HG02884 (cell line): ENCODE measurements around the gene NOTCH1.

Experiments
- ATAC-seq: cut with Tn5 transposase; IDR thresholded peaks from one replicate; pipeline ENCODE4 v1.9.1; 2021; ENCODE audit warnings: mild to moderate bottlenecking, moderate library complexity; ENCODE audit not compliant: unreplicated experiment

The NOTCH1 gene

DNA sequence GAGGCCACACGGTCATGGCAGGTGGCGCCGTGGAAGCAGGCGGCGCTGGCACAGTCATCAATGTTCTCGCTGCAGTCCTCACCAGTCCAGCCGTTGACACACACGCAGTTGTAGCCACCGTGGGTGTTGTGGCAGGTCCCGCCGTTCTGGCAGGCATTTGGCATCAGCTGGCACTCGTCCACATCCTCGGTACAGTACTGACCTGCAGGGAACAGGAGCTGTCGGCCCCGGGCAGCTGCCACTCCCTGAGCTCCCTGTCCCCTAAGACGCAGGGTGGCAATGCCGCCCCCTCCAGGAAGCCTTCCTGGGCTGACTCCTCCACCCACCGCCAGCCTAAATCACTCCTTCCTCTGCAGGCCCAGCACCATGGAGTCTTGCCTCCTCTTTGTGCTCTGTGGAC lies 27.2 kb downstream of the NOTCH1 start:
- no peak for ATAC-seq

DNA sequence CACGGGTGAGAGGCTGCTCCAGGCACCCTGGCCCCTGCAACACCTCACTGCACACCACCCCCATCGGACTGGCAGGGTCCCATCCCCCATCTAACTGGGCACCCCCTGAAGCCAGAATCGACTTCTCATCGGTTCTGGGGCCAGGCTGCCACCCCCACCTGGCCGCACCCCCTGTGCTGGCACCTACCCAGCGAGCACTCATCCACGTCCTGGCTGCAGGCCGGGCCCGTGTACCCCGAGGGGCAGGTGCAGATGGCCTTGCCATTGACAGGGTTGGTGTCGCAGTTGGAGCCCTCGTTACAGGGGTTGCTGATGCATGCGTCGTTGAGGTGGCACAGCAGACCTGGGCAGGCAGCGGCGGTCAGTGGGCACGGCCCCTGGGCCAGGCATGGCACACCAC lies 27.9 kb downstream of the NOTCH1 start:
- no peak for ATAC-seq

DNA sequence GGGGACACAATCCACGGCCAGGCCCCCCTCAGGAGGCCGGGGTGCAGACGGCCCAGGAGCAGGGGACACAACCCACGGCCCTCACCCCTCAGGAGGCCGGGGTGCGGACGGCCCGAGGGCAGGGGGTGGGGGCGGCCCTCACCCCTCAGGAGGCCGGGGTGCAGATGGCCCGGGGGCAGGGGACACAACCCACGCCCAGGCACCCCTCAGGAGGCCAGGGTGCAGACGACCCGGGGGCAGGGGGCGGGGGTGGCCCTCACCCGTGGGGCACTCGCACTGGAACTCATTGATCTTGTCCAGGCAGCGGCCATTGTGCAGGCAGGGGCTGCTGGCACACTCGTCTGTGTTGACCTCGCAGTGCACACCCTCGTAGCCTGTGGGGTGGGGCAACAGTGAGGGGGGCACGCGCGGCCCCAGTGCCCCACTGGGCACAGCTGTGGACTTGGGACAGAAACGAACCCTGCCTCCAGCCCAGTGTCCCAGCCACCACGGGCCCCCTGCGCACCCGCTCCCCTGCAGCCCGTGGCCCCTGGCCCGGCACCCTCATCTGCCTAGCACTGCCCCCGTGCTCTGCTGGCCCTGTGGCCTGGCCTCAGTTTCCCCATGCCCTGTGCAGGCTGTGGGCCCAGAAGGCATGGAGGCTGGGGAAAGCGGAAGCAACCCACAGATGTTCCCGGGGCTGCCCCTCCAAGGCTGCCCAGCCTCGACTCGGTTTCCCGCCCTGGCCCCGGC lies 28.7 kb downstream of the NOTCH1 start:
- no peak for ATAC-seq

DNA sequence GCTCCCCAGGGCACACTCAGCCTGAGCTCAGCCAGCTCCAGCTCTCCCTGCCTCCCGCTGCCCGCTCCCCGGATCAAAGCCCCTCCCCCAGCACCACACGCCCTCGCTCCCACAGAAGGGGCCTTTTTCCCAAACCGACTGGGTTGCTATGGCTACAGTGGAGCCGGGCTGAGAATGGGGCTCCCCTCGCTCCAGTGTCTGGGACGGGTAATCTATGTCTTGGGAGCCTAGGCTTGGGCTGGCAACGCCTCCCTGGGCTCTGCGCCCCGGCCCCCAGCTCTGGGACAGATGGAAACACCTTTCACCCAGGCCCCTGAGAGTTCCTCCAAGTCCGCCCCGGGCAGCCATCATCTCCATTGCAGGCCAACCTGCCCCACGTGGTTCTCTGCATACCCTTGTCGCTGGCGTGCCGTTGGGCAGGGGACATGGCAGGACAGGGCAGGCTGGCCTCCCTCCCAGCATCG lies 29.6 kb downstream of the NOTCH1 start:
- ATAC-seq: no peak

DNA sequence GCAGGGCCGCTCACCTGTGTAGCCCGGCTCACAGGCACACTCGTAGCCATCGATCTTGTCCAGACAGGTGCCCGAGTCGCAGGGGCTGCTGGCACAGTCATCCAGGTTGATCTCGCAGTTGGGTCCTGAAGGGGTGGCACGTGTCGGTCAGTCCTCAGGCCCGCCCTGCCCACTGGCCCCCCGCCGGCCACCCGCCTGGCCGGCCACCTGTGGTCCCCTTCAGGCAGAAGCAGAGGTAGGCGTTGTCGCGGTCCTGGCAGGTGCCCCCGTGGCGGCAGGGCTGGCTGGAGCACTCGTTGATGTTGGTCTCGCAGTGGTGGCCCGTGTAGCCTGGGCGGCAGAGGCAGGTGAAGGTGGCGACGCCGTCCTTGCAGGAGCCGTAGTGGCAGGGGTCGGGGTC lies 30.6 kb downstream of the NOTCH1 start:
- no peak for ATAC-seq

DNA sequence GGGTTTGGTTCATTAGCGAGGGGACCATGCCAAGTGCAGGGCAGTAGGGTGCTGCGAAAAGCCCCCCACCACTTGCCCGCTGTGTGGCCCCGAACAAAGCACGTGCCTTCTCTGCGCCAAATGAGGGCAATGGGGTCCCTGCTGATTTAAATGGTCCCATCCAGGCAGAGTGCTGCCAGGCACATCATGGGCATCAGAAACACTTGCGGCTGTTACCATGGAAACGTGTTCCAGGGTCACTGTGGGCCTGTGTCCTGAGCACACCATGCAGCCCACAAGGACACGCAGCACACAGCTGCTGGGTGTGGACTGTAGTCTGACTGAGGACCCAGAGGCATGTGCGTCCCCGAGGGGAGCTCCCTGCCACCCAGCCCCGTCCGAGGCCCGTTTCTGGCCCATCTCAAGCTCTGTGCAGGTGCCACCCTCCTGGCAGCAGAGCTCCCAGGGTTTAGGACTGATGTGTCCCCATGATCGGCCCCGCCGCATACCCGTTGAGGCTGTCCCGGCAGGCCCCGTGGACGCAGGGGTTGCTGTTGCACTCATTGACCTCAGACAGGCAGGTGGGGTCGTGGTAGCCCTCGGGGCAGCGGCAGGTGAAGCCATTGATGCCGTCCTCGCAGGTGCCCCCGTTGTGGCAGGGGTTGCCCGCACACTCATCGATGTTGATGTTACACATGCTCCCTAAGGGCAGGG lies 31.7 kb downstream of the NOTCH1 start:
- no peak for ATAC-seq

DNA sequence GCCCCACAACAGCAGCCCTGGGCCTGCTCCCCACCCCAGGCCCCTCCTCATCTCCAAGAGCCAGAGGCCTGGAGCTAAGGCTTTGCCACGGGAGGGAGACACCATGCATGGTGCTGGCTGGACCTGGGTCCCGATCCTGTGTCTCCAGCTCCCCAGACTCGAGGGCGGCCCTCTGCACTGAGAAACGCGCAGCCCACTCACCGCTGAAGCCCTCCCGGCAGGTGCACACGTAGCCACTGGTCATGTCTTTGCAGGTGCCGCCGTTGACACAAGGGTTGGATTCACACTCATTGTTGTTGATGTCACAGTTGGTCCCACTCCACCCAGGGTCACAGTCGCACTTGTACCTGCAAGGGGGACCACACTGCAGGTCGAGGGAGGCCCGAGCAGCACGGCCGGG lies 32.7 kb downstream of the NOTCH1 start:
- ATAC-seq: no peak

DNA sequence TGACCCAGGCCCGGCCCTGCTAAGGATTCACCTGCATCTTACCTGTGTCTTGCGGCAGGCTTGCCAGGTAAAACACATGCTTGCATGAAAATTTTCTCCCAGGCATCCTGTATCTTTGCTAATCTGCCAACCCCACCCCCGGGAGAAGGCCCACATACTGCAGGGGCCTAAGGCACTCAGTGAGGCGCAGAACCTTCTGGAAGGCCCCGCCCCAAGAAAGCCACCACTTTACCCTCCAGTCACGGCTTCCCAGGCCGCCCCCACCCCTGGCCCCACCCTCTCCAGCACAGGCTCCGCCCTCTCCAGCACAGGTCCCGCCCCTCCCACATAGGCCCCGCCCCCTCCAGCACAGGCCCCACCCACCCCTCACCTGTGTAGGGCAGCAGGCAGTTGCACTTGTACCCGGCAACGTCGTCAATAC lies 33.2 kb downstream of the NOTCH1 start:
- no peak for ATAC-seq

DNA sequence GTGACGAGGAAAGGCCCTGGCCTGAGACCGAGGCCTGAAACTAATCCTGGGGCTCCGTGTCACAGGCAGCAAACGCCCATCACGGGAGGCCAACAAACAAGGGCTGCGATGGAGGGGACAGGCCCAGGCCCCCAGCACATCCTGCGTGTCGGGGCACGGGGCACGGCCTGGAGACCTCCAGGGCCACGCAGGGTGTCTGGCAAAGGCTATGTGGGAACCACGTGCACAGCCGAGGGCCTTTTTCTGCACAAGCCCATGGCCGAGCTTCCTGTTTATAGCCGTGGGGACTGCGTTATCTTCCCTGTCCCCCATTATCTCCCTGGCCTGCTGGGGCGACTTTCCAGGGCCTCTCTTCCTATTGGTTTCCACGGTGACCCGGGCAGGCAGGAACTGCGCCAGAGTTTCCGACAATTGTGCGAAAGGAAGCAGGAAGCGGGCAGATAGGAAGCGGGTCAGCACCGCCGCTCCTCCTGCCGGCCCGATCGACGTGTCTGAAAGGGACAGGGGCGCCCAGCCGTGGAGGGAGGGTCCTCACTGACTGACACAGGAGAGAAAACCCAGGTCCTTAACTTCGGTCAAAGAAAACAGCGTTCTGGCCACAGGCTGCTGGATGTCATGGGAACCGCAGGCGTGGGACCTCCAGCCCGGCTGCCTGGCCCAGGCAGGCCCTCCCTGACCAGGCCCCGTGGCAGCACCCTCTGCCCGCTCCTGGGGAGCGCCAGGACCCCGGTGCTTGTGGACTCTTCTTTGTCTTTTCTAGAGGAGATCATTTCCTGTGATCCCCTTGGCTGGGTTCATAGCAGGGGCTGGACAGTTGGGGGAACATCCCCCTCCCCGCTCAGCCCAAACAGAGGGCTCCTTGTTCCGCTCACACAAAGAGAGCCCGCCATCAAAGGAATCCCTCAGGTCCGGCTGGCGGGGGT lies 33.9 kb downstream of the NOTCH1 start:
- no peak for ATAC-seq

DNA sequence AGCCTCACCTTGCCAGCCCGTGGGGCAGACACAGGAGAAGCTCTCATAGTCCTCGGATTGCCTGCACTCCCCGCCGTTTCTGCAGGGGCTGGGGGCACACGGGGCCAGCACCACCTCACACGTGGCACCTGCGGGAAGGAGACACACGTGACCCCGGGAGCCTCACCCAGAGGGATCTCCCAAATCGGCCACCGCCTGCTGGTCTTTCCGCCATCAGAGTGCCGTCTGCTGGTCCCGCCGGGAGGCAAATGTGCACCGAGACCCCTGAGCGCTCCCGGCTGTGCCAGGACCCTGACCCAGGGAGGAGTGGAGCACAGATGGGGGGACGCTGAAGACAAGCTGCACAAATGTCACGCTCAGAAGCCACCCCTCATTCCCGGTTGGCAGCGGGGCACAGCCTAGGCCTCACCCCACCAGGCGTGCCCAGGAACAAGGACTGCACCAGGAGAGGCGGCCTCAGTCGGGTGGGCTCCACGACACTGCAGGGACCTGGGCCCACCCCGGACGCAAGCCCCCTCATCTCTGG lies 34.6 kb downstream of the NOTCH1 start:
- ATAC-seq: no peak

DNA sequence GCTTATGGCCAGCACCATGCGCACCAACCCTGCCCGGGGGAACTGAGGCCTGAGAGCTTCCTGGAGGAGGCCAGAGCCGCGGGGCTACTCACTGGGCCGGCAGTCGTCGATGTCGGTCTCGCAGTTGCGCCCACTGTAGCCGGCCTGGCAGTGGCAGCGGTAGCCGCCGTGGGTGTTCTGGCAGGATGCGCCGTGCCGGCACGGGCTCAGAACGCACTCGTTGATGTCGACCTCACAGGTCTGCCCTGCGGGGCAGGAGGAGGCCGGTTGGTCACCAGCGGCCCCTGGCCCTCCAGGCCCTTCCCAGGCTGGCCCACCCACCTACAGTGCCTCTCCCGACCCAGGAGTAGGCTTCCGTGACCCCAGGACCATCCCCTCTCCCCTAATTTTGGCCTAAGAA lies 35.3 kb downstream of the NOTCH1 start:
- no peak for ATAC-seq

DNA sequence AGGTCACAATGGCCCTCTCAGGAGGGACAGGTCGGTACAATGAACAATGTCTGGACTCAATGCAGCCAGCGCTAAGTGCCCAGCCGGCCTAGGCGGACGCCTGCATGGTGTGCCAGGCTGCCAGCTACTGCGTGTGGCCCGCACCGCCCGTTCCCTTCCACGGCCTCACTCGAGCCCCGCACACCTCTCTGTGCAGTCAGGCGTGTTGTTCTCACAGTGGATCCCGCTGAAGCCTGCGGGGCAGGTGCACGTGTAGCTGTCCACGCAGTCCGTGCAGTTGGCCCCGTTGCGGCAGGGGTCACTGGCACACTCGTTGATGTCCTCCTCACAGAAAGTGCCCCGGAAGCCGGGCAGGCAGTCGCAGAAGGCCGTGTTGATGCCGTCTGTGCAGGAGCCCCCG lies 36.3 kb downstream of the NOTCH1 start:
- ATAC-seq: no peak

DNA sequence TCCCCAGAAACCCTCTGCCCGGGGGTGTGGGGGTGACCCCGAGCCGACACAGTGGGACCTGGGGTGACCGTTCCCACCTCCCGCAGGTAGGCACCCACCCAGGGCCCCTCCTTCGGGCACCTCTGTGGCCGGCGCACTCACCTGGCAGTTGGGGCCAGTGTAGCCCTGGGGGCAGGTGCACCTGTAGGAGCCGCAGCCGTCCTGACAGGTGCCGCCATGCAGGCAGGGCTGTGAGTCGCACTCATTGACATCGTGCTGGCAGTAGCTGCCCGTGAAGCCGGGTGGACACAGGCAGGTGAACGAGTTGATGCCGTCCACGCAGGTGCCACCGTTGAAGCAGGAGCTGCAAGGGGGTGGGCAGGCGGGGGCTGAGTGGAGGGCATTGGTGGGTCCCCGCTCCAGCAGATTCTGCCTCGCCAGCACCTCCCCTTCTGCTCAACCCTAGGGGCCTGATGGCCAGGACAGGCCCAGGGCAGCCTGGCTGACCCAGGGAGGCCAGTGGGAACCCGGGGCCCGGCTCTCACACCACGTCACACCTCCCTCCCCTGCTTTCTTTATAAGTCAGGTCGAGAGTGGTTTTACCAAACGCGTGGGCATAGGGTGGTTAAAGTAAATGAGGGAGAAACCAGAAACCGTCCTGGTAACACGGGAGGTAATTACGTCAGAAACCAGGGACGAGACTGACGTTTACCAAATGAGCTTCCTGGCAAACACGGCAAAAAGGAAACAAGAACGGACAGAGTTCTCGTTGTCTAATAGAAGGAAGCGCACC lies 36.9 kb downstream of the NOTCH1 start:
- ATAC-seq: no peak

DNA sequence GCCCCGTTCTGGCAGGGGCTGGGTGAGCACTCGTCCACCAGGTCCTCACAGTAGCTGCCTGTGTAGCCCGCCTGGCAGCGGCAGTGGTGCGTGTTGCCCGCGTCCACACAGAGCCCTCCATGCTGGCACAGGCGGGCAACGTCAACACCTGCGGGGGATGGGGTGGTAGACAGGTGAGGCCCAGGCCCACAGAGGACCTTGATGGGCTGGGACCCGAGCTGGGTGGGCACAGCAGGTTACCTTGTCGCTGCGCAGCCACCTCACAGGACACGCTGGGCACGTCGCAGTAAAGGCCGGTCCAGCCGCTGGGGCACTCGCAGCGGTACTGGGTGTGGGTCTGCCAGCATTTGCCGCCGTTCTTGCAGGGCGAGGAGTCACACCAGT lies 37.9 kb downstream of the NOTCH1 start:
- ATAC-seq: no peak

DNA sequence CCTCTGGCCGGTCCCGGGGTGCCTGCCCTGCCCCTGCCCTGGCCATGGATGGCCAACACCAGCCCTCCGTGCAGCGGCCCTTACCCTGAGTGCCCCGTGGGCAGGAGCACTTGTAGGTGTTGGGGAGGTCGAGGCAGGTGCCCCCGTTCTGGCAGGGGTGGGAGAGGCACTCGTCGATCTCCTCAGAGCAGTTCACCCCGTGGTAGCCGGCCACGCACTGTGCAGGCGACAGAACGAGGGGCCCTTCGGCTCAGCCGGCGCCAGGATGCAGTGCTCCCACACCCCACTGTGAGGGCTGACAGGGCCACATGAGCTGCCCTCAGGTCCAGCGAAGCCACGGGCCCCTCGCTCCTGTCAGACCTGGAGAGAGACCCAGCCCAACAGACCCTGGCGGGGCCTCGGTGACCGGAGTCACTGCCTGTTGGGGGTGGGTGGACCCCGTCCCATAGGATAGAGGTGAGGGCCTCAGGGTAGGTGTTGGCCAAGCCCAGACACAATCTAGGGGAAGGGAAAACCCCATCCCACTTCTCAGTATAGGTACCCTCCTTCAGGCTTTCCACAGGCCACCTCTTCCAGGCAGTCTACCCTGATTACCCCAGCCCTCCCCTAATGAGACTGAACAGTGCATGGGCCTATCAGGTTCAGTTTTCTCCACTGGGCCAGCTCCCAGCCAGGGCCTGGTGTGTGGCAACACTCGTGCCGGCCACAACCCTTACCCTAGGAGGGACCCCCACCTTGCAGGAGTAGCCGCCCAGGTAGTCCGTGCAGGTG lies 38.4 kb downstream of the NOTCH1 start:
- ATAC-seq: no peak

DNA sequence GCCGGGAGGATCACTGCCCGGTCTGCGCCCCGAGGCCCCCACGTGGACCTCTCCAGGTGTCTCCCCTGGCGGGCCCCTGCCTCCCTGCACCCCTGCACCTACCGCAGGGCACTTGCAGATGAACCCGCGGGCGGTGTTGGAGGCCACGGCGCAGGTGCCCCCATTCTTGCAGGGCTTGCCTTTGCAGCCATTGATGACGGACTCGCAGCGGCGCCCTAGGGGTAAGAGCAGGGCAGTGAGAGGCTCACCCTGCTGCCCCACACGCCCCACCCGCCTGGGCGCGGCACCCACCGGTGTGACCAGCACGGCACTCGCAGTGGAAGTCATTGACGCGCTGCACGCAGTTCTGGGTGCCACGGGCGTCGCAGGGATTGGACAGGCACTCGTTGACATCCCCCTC lies 39.4 kb downstream of the NOTCH1 start:
- no peak for ATAC-seq

DNA sequence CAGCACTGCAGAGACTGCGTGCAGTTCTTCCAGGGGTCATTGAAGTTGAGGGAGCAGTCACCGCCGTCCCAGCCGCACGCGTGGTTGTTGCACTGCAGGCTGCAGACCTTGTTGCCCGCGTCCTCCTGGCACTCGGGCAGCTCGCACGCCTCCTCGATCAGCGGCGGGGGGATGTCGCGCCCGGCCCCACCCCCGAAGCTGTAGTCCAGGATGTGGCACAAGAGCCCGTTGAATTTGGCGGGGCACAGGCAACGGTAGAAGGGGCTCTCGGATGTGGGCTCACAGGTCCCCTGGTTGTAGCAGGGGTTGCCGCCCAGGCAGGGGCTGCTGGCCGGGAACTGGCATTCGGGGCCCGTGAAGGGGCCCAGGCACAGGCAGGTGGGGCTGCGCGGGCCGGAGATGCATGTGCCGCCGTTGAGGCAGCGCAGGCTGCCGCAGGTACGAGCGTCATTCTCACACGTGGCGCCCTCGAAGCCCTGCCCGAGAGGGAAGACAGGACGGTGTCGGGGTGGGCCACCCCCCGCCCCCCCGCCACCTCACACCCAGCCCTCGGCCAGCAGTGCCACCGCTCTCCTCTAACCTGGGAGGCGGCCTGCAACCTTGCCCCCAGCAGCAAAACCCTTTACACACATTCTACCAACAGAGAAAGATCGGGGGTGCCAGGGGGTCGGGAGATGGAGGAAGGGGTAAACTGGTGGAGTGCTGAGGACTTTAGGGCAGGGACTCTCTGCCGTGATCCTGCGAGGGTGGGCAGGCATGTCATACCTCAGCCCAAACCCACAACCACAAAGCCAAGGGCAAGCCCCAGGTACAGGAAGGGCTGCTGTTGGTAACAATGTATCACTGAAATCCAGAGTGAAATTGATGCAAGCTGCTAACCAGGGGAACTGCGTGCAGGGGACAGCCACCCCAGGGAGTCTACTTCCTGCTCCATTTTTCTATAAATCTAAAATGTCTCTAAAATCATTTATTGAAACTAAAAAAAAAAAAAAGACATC lies 40.1 kb downstream of the NOTCH1 start:
- no peak for ATAC-seq

DNA sequence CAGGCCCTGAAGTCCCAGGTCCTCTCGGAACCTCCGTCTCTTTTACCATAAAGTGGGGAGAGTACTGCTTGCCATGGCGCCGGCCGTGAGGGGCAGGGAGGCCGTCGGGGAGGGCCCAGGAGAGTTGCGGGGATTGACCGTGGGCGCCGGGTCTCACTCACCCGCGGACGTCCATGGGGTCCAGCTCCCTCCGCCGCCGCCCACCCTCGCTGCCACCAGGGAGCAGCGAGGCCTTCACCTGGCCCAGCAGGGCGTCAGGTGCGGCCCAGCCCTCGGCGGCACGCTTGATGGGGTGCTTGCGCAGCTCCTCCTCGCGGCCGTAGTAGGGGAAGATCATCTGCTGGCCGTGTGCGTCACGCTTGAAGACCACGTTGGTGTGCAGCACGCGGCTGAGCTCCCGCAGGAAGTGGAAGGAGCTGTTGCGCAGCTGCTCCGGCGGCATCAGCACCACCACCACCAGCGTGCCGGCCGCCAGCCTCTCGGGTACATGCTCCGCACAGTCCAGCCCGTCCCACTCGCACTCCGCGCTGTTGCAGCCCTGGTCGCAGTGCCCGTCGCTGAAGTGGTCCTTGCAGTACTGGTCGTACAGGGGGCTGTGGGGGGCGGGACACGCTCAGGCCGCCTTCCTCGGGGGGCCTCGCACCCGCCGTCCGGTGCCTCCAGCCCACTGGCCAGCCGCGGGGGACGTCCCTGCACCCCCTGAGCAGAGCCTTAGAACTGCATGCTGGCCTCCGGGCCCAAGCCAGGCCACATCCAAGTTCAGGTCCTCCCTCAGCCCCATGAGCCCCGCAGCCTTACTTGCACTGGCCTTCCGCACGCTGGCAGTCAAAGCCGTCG lies 41.1 kb downstream of the NOTCH1 start:
- ATAC-seq: no peak
